Measurements from ENCODE around the gene FBL. TPM values are rescaled to one million over a fixed set of nuclear protein-coding genes. Genes with fewer than 3 reads are reported as not detected.

Gene FBL
- total RNA-seq, 1 donor from 2014 or later = 500 TPM

GRCh38 chr19:39874404-39874803 lies 28.2 kb upstream of the FBL start:
- TF ChIP-seq CTCF (IDR thresholded peaks at IDR 0.05; ENCODE audit: insufficient read depth, low read length, severe bottlenecking) = no peak
- DNase-seq (ENCODE audit: low read depth) (no peak), FAIRE-seq (no peak)
- no peaks in the 10 kb centered on the region for H3K27me3 ChIP-seq (ENCODE audit: control insufficient read depth, insufficient read depth, low read length)
- H3K4me3 ChIP-seq (ENCODE audit: low read depth, low read length) = no peak overlapping the region
- H3K36me3 ChIP-seq (ENCODE audit: control insufficient read depth, insufficient read depth, low read length) = no peaks in the 10 kb centered on the region

- FAIRE-seq = no peak
- Histone ChIP-seq H3K27me3 (ENCODE audit: control insufficient read depth, insufficient read depth, low read length) (no peaks in the 10 kb centered on the region), H3K36me3 (ENCODE audit: control insufficient read depth, insufficient read depth, low read length) (no peaks in the 10 kb centered on the region), H3K4me3 (ENCODE audit: low read depth, low read length) (no peak overlapping the region)
- DNase-seq (ENCODE audit: low read depth) = no peak
- no peak for TF ChIP-seq CTCF (IDR thresholded peaks at IDR 0.05; ENCODE audit: insufficient read depth, low read length, severe bottlenecking)
These were observed 27.2 kb upstream of the FBL start for GRCh38 chr19:39873385-39873784.

GRCh38 chr19:39871886-39872866 lies 26.0 kb upstream of the FBL start:
- FAIRE-seq (no peak), DNase-seq (ENCODE audit: low read depth) (no peak)
- no peak overlapping the region for H3K4me3 ChIP-seq (ENCODE audit: low read depth, low read length)
- H3K27me3 ChIP-seq (ENCODE audit: control insufficient read depth, insufficient read depth, low read length) = no peaks in the 10 kb centered on the region
- no peak for TF ChIP-seq CTCF (IDR thresholded peaks at IDR 0.05; ENCODE audit: insufficient read depth, low read length, severe bottlenecking)
- H3K36me3 ChIP-seq (ENCODE audit: control insufficient read depth, insufficient read depth, low read length) = no peaks in the 10 kb centered on the region

GRCh38 chr19:39871362-39871761 lies 25.2 kb upstream of the FBL start:
- no peak for TF ChIP-seq CTCF (IDR thresholded peaks at IDR 0.05; ENCODE audit: insufficient read depth, low read length, severe bottlenecking)
- H3K36me3 ChIP-seq (ENCODE audit: control insufficient read depth, insufficient read depth, low read length) = no peaks in the 10 kb centered on the region
- DNase-seq (ENCODE audit: low read depth) (no peak), FAIRE-seq (no peak)
- H3K4me3 ChIP-seq (ENCODE audit: low read depth, low read length) = no peak overlapping the region
- H3K27me3 ChIP-seq (ENCODE audit: control insufficient read depth, insufficient read depth, low read length) = no peaks in the 10 kb centered on the region

- Histone ChIP-seq H3K4me3 (ENCODE audit: low read depth, low read length) (no peak overlapping the region), H3K27me3 (ENCODE audit: control insufficient read depth, insufficient read depth, low read length) (no peaks in the 10 kb centered on the region), H3K36me3 (ENCODE audit: control insufficient read depth, insufficient read depth, low read length) (no peaks in the 10 kb centered on the region)
- no peak for FAIRE-seq
- DNase-seq (ENCODE audit: low read depth) = no peak
- TF ChIP-seq CTCF (IDR thresholded peaks at IDR 0.05; ENCODE audit: insufficient read depth, low read length, severe bottlenecking) = no peak
These were observed 24.2 kb upstream of the FBL start for GRCh38 chr19:39870171-39870971.
